ENCODE data around the gene PUSL1. TPM values are rescaled to one million over a fixed set of nuclear protein-coding genes. Genes with fewer than 3 reads are reported as not detected.
"Not testable (repeated sequence)": the region's sequence is repeated elsewhere in the genome, so short reads cannot be mapped to it uniquely, and the experiment has no call there.

Gene PUSL1
- total RNA-seq, 2 experiments from 2014 or later: 24.0 to 26.2 TPM

DNA sequence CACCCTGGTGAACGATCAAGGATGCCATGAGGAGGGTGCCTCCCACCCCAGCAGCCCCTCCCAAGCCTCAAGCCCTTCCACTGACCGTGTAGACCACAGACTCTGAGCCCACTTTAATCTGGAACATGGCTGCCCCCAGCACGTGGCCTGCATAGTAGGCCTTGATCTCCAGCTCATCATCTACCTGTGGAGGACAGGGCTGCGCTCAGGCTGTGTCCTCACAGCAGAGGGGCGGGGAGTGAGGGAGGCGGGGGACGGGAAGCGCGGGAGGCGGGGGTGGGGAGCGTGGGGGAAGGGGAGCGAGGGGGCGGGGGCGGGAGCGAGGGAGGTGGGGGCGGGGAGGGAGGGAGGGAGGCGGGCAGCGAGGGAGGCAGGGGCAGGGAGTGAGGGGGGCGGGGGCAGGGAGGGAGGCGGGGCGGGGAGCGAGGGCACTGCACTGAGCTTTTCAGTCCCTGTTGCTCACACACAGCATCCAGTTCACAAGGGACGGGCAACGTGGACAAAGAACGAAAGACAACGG is 7.1 kb downstream of the PUSL1 start:
- H3K4me1 Mint-ChIP-seq (ENCODE audit: low read depth): peaks cover 3% of the 10 kb centered on the region
- ChIA-PET CTCF (no interaction called here), POLR2A (no interaction called here)
- no peak for ATAC-seq
- H3K36me3 Mint-ChIP-seq (ENCODE audit: low read depth): peaks cover 37% of the 10 kb centered on the region
- no peak for DNase-seq
- H3K27me3 Mint-ChIP-seq (ENCODE audit: low read depth): no peaks in the 10 kb centered on the region
- H3K27ac Mint-ChIP-seq: no peak overlapping the region
- no peak overlapping the region for H3K4me3 Mint-ChIP-seq
- no peaks in the 10 kb centered on the region for H3K9me3 Mint-ChIP-seq (ENCODE audit: insufficient read depth)

GRCh38 chr1:1316199-1316598 is 7.8 kb downstream of the PUSL1 start:
- H3K27ac Mint-ChIP-seq, CTCF ChIA-PET, ATAC-seq: not testable (repeated sequence)

GRCh38 chr1:1317420-1317819 is 9.0 kb downstream of the PUSL1 start:
- ATAC-seq (no peak), DNase-seq (no peak)
- POLR2A ChIA-PET: no interaction called here
- peaks cover 36% of the 10 kb centered on the region for H3K36me3 Mint-ChIP-seq (ENCODE audit: low read depth)
- CTCF ChIA-PET: no interaction called here
- H3K27ac Mint-ChIP-seq: no peak overlapping the region
- H3K27me3 Mint-ChIP-seq (ENCODE audit: low read depth): no peaks in the 10 kb centered on the region
- no peaks in the 10 kb centered on the region for H3K9me3 Mint-ChIP-seq (ENCODE audit: insufficient read depth)
- no peak overlapping the region for H3K4me3 Mint-ChIP-seq
- peaks cover 12% of the 10 kb centered on the region for H3K4me1 Mint-ChIP-seq (ENCODE audit: low read depth)

More at GRCh38 chr1:1316199-1316598, 7.8 kb downstream of the PUSL1 start:
- DNase-seq; H3K4me3 Mint-ChIP-seq; H3K4me1 Mint-ChIP-seq (ENCODE audit: low read depth); H3K27me3 Mint-ChIP-seq (ENCODE audit: low read depth); H3K9me3 Mint-ChIP-seq (ENCODE audit: insufficient read depth): not testable (repeated sequence)
- peaks cover 33% of the 10 kb centered on the region for H3K36me3 Mint-ChIP-seq (ENCODE audit: low read depth)
- POLR2A ChIA-PET: interaction anchor here (0.6 kb wide), 1 partner anchor 344 kb away, joined by 3 read pairs; no protein-coding TSS in a partner anchor

- H3K27ac Mint-ChIP-seq: no peak overlapping the region
- no peak overlapping the region for H3K4me3 Mint-ChIP-seq
- CTCF ChIA-PET: no interaction called here
These were observed 9.8 kb downstream of the PUSL1 start for GRCh38 chr1:1318131-1318652.

GRCh38 chr1:1318777-1319645 is 10.6 kb downstream of the PUSL1 start:
- peaks cover 23% of the 10 kb centered on the region for H3K4me1 Mint-ChIP-seq (ENCODE audit: low read depth)
- ATAC-seq: no peak
- no peak overlapping the region for H3K4me3 Mint-ChIP-seq
- DNase-seq: no peak
- H3K36me3 Mint-ChIP-seq (ENCODE audit: low read depth): peaks cover 28% of the 10 kb centered on the region
- H3K27me3 Mint-ChIP-seq (ENCODE audit: low read depth): no peaks in the 10 kb centered on the region
- CTCF ChIA-PET: no interaction called here
- POLR2A ChIA-PET: no interaction called here
- H3K27ac Mint-ChIP-seq: no peak overlapping the region
- H3K9me3 Mint-ChIP-seq (ENCODE audit: insufficient read depth): no peaks in the 10 kb centered on the region

More at GRCh38 chr1:1318131-1318652, 9.8 kb downstream of the PUSL1 start:
- peaks cover 18% of the 10 kb centered on the region for H3K4me1 Mint-ChIP-seq (ENCODE audit: low read depth)
- peaks cover 32% of the 10 kb centered on the region for H3K36me3 Mint-ChIP-seq (ENCODE audit: low read depth)
- no peaks in the 10 kb centered on the region for H3K27me3 Mint-ChIP-seq (ENCODE audit: low read depth)
- no peak for ATAC-seq
- H3K9me3 Mint-ChIP-seq (ENCODE audit: insufficient read depth): no peaks in the 10 kb centered on the region
- no peak for DNase-seq
- POLR2A ChIA-PET: no interaction called here

GRCh38 chr1:1319646-1319941 is 11.2 kb downstream of the PUSL1 start:
- H3K4me3 Mint-ChIP-seq: no peak overlapping the region
- ATAC-seq (no peak), DNase-seq (no peak)
- no peaks in the 10 kb centered on the region for H3K27me3 Mint-ChIP-seq (ENCODE audit: low read depth)
- ChIA-PET CTCF (no interaction called here), POLR2A (no interaction called here)
- H3K36me3 Mint-ChIP-seq (ENCODE audit: low read depth): peaks cover 28% of the 10 kb centered on the region
- no peaks in the 10 kb centered on the region for H3K9me3 Mint-ChIP-seq (ENCODE audit: insufficient read depth)
- H3K4me1 Mint-ChIP-seq (ENCODE audit: low read depth): peaks cover 24% of the 10 kb centered on the region
- no peak overlapping the region for H3K27ac Mint-ChIP-seq

GRCh38 chr1:1320666-1321448 is 12.5 kb downstream of the PUSL1 start:
- ChIA-PET CTCF (no interaction called here), POLR2A (interaction anchor here (1.0 kb wide), 1 partner anchor 9 kb away, joined by 4 read pairs; no protein-coding TSS in a partner anchor)
- ATAC-seq: no peak
- Mint-ChIP-seq H3K4me1 (ENCODE audit: low read depth) (peaks cover 28% of the 10 kb centered on the region), H3K9me3 (ENCODE audit: insufficient read depth) (no peaks in the 10 kb centered on the region), H3K27me3 (ENCODE audit: low read depth) (no peaks in the 10 kb centered on the region), H3K4me3 (no peak overlapping the region), H3K36me3 (ENCODE audit: low read depth) (peaks cover 23% of the 10 kb centered on the region), H3K27ac (no peak overlapping the region)
- no peak for DNase-seq

GRCh38 chr1:1321477-1321876 is 13.1 kb downstream of the PUSL1 start:
- Mint-ChIP-seq H3K27ac (peak overlapping the region; percentile 30), H3K4me1 (ENCODE audit: low read depth) (peaks cover 35% of the 10 kb centered on the region), H3K9me3 (ENCODE audit: insufficient read depth) (no peaks in the 10 kb centered on the region), H3K27me3 (ENCODE audit: low read depth) (no peaks in the 10 kb centered on the region), H3K4me3 (no peak overlapping the region), H3K36me3 (ENCODE audit: low read depth) (peaks cover 19% of the 10 kb centered on the region)
- ATAC-seq (no peak), DNase-seq (no peak)
- CTCF ChIA-PET: no interaction called here
- POLR2A ChIA-PET: interaction anchor here (1.0 kb wide), 1 partner anchor 10 kb away, joined by 4 read pairs; no protein-coding TSS in a partner anchor

GRCh38 chr1:1322418-1322817 is 14.0 kb downstream of the PUSL1 start:
- no peak for DNase-seq
- ChIA-PET POLR2A (no interaction called here), CTCF (no interaction called here)
- no peak for ATAC-seq
- Mint-ChIP-seq H3K4me1 (ENCODE audit: low read depth) (peaks cover 38% of the 10 kb centered on the region), H3K4me3 (peak overlapping the region; percentile 42), H3K27me3 (ENCODE audit: low read depth) (no peaks in the 10 kb centered on the region), H3K27ac (peak overlapping the region; percentile 51), H3K36me3 (ENCODE audit: low read depth) (peaks cover 17% of the 10 kb centered on the region), H3K9me3 (ENCODE audit: insufficient read depth) (no peaks in the 10 kb centered on the region)

DNA sequence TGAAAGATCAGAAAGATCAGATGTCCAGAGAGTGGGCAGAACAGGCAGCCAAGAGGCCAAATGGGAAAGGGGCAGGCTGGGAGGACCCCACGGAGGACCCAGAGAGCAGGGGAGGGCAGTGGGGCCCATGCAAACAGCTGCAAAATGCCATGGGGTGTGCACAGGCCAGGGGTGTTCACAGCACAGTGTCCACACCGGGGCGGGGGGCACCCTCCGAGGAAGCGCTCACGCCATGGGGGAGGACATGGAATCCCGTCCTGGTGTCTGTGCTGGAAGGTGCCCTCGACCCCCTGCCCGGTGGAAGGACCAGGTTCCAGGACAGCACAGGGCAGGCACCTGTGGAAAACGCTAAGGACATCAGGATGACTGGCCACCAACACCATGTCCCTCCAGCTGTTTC is 14.6 kb downstream of the PUSL1 start:
- H3K27me3 Mint-ChIP-seq (ENCODE audit: low read depth): no peaks in the 10 kb centered on the region
- peaks cover 38% of the 10 kb centered on the region for H3K4me1 Mint-ChIP-seq (ENCODE audit: low read depth)
- no peaks in the 10 kb centered on the region for H3K9me3 Mint-ChIP-seq (ENCODE audit: insufficient read depth)
- H3K27ac Mint-ChIP-seq: peak overlapping the region; percentile 93
- ATAC-seq: no peak
- H3K36me3 Mint-ChIP-seq (ENCODE audit: low read depth): peaks cover 14% of the 10 kb centered on the region
- H3K4me3 Mint-ChIP-seq: peak overlapping the region; percentile 82
- ChIA-PET POLR2A (no interaction called here), CTCF (no interaction called here)
- no peak for DNase-seq

GRCh38 chr1:1324084-1324523 is 15.7 kb downstream of the PUSL1 start:
- ChIA-PET CTCF (no interaction called here), POLR2A (no interaction called here)
- peaks cover 38% of the 10 kb centered on the region for H3K4me1 Mint-ChIP-seq (ENCODE audit: low read depth)
- ATAC-seq (peak; percentile 57), DNase-seq (no peak)
- peaks cover 13% of the 10 kb centered on the region for H3K36me3 Mint-ChIP-seq (ENCODE audit: low read depth)
- peak overlapping the region; percentile 87 for H3K4me3 Mint-ChIP-seq
- H3K27me3 Mint-ChIP-seq (ENCODE audit: low read depth): no peaks in the 10 kb centered on the region
- H3K9me3 Mint-ChIP-seq (ENCODE audit: insufficient read depth): no peaks in the 10 kb centered on the region
- peak overlapping the region; percentile 68 for H3K27ac Mint-ChIP-seq

All from activated CD8-positive, alpha-beta T cell treated with anti-CD3 and anti-CD28 coated beads, Interleukin-2, amount 10 ng/mL, durations not matched to agents 7 days and 5 days (primary cell).